Stimulated activated CD8-positive, alpha-beta memory T cell treated with anti-CD3 and anti-CD28 coated beads, Interleukin-12 subunit alpha, Interleukin-12 subunit beta, amount 100 ng/mL, for 4 hours (primary cell): ENCODE results near the gene MVD.

Source experiments
- DNase-seq: peaks from one replicate; pipeline ENCODE4 v3.0.0-alpha.2; 2020; ENCODE audit warnings: low read depth

The MVD gene

DNA sequence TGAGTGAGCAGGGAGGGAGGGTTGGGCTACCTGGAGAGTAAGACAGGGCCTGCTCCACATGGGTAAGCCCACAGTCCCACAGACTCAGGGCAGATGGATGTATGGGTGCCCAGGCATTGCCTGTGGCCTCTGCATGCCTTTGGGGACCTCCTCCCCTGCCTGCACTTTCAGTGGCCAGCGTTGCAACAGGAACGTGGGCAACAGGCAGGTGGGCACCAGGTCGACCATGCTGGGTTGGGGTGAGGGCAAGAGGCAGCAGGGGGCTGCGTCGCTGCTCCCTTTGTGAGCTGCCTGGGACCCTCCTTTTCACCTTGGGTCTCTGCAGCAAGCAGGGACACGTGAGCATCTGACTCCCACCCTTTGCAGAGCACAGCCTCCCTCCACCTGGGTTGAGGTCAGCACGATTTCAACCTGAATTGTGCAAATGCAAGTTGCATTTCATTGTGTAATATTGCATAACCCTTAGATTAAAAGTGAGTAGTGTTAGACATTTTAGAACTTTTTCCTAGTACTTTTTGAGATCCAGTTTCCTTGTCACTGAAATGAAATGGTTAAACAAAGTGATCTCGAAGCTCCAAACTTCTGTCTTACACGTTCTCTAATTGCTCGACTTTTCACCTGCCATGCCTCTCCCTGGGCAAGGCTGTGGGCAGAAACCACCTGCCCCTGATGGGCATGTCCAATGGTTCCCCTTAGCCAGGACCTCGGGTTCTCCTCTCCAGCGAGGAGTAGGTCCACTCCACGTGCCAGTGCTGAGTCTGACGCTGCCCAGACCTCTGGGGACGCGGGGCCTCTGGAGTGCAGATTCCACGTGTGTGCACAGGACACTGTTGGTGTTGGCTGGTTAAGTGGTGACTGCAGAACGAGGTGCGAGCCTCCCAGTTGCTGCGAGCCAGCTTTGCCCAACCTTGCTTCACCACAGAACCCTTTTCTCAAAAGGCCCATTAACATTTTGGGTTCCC lies 57.4 kb downstream of the MVD start:
- no peak for DNase-seq

DNA sequence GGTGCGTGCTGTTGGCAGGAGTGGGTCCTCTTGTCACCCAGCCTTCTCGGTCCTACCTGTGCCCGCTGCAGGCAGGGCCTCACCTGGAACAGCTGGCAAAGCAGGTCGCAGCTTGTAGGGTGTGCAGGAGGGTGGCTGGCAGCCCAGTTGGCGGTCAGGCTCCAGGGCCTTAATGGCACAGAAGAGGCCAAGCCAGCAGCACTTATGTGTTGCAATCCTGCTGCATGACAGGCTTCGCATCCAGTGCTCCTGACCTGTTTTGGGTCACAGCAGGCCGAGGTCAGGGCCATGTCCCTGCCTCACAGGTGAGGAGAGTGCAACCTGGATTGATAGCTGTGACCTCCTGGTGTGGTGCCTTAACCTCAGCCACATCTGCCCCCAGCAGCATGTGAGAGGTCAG lies 60.8 kb downstream of the MVD start:
- no peak for DNase-seq
